GM23338 (cell line): ENCODE data around the gene MUC5B. TPM values are rescaled to one million over a fixed set of nuclear protein-coding genes. Genes with fewer than 3 reads are reported as not detected.
A peak's percentile ranks its signal among the peaks of the same experiment; 100 is the strongest.

Experiments
- ATAC-seq: fragments of 200-7000 bp; cut with Tn5 transposase; 3 replicates; pipeline ENCODE4 v1.9.1; 2020
- DNase-seq: peaks from one replicate; pipeline ENCODE4 v3.0.0-alpha.2; 2015; ENCODE audit warnings: low spot score
- H2AFZ ChIP-seq: fragments of 200-600 bp; sonication (generic); 2 replicates; pipeline ENCODE4 v1.8.0; 2016; ENCODE audit warnings: antibody characterized with exemption, mild to moderate bottlenecking, moderate library complexity
- H3F3A ChIP-seq: fragments of 200-600 bp; sonication (generic); replicated peaks from 2 replicates; pipeline ENCODE4 v1.8.0; 2017; ENCODE audit warnings: antibody characterized with exemption, mixed run types, low read depth
- H3K27ac ChIP-seq: fragments of 200-600 bp; sonication (generic); 2 replicates; pipeline ENCODE4 v1.6.1; 2016; ENCODE audit warnings: low read depth
- H3K27me3 ChIP-seq: fragments of 200-600 bp; sonication (generic); 2 replicates; pipeline ENCODE4 v1.8.0; 2016; ENCODE audit warnings: mild to moderate bottlenecking, mixed run types, moderate library complexity; ENCODE audit not compliant: insufficient read depth
- H3K36me3 ChIP-seq: fragments of 200-600 bp; sonication (generic); 2 replicates; pipeline ENCODE4 v1.8.0; 2016; ENCODE audit warnings: mild to moderate bottlenecking; ENCODE audit not compliant: insufficient read depth
- H3K4me1 ChIP-seq: fragments of 200-600 bp; sonication (generic); 2 replicates; pipeline ENCODE4 v1.8.0; 2016; ENCODE audit warnings: mild to moderate bottlenecking, moderate library complexity; ENCODE audit not compliant: insufficient read depth
- H3K4me2 ChIP-seq: fragments of 200-600 bp; sonication (generic); 2 replicates; pipeline ENCODE4 v1.7.1; 2017; ENCODE audit warnings: mixed run types
- H3K4me3 ChIP-seq: fragments of 200-600 bp; sonication (generic); 2 replicates; pipeline ENCODE4 v1.6.1; 2016; ENCODE audit warnings: mixed run types
- H3K79me2 ChIP-seq: fragments of 200-600 bp; sonication (generic); replicated peaks from 2 replicates; pipeline ENCODE4 v1.8.0; 2017; ENCODE audit warnings: mild to moderate bottlenecking; ENCODE audit not compliant: insufficient read depth
- H3K9me2 ChIP-seq: fragments of 200-600 bp; sonication (generic); 2 replicates; pipeline ENCODE4 v1.8.0; 2017; ENCODE audit not compliant: insufficient read depth
- H4K20me1 ChIP-seq: fragments of 200-600 bp; sonication (generic); replicated peaks from 2 replicates; pipeline ENCODE4 v1.8.0; 2017; ENCODE audit warnings: mild to moderate bottlenecking; ENCODE audit not compliant: insufficient read depth
- H3K27ac Mint-ChIP-seq: 2 replicates; pipeline ENCODE4 v1.8.0; 2020; ENCODE audit warnings: inconsistent platforms, mild to moderate bottlenecking, moderate library complexity, mixed read lengths
- H3K27me3 Mint-ChIP-seq: 3 replicates; pipeline ENCODE4 v1.8.0; 2022; ENCODE audit warnings: low read depth, mild to moderate bottlenecking, moderate library complexity, mixed read lengths, inconsistent platforms; ENCODE audit not compliant: insufficient read depth, poor library complexity
- H3K36me3 Mint-ChIP-seq: 3 replicates; pipeline ENCODE4 v1.8.0; 2021; ENCODE audit warnings: low read depth, mild to moderate bottlenecking, inconsistent platforms, moderate library complexity, mixed read lengths
- H3K4me1 Mint-ChIP-seq: 3 replicates; pipeline ENCODE4 v1.8.0; 2020; ENCODE audit warnings: mild to moderate bottlenecking, inconsistent platforms, mixed read lengths
- H3K4me3 Mint-ChIP-seq: 3 replicates; pipeline ENCODE4 v1.8.0; 2021; ENCODE audit warnings: moderate library complexity, mild to moderate bottlenecking, inconsistent platforms, mixed read lengths
- H3K9me3 Mint-ChIP-seq: 3 replicates; pipeline ENCODE4 v1.8.0; 2020; ENCODE audit warnings: moderate library complexity, mild to moderate bottlenecking, inconsistent platforms, mixed read lengths
- CREB1 ChIP-seq: fragments of 250-450 bp; sonication (Bioruptor Pico); IDR thresholded peaks from 2 replicates; pipeline ENCODE4 v1.5.0; 2020; ENCODE audit warnings: low read depth, mild to moderate bottlenecking, moderate library complexity
- CTCF ChIP-seq, 2 experiments: fragments of 200-600 bp in 1 of 2; sonication (generic) in 1 of 2; conservative IDR thresholded peaks; 2 replicates each; pipeline versions ENCODE4 v1.5.1 to v1.6.1; 2016 to 2017; ENCODE audit warnings: antibody characterized with exemption in 2 of 2, low read depth in 2 of 2, mild to moderate bottlenecking in 2 of 2, moderate library complexity in 1 of 2
- EZH2 ChIP-seq: fragments of 200-600 bp; sonication (generic); IDR thresholded peaks from one replicate; pipeline ENCODE4 v1.8.0; 2017; ENCODE audit warnings: antibody characterized with exemption, mild to moderate bottlenecking, low read depth; ENCODE audit not compliant: unreplicated experiment
- JUNB ChIP-seq: IDR thresholded peaks from one replicate; pipeline ENCODE4 v1.6.1; 2016; ENCODE audit warnings: antibody characterized with exemption; ENCODE audit not compliant: unreplicated experiment
- NANOG ChIP-seq: IDR thresholded peaks from 2 replicates; pipeline ENCODE4 v1.6.1; 2016; ENCODE audit warnings: antibody characterized with exemption, borderline replicate concordance
- POLR2AphosphoS5 ChIP-seq: IDR thresholded peaks from 2 replicates; pipeline ENCODE4 v1.6.1; 2016; ENCODE audit warnings: antibody characterized with exemption, low read depth
- ZNF114 ChIP-seq: fragments of 250-450 bp; sonication (Bioruptor Pico); IDR thresholded peaks from 2 replicates; pipeline ENCODE4 v1.5.0; 2020; ENCODE audit warnings: mild to moderate bottlenecking, moderate library complexity
- ZNF331 ChIP-seq: fragments of 250-450 bp; sonication (Bioruptor Pico); IDR thresholded peaks from 2 replicates; pipeline ENCODE4 v1.5.0; 2020; ENCODE audit warnings: low read depth, mild to moderate bottlenecking, moderate library complexity
- polyA plus RNA-seq: library from polyadenylated mRNA; unstranded; fragments of >200 nt; fragmentation: Nextera tagmentation; extraction: Ambion mirVana; gene quantifications from 2 replicates; pipeline ENCODE4 v1.2.1, GENCODE V29; 2016
- total RNA-seq: library from RNA; depleted of rRNA; stranded (reverse); fragments of >200 nt; shearing (Covaris generic); gene quantifications from 2 replicates; pipeline ENCODE4 v1.2.3, GENCODE V29; 2014
- TF ChIP-seq, protein P1 (sequence below): fragments of 250-450 bp; sonication (Bioruptor Pico); IDR thresholded peaks from 2 replicates; pipeline ENCODE4 v1.5.0; 2020; ENCODE audit warnings: mild to moderate bottlenecking, moderate library complexity

Gene MUC5B
- total and polyA plus RNA-seq, 2 experiments from 2014 or later = 0.18 to 0.90 TPM

GRCh38 chr11:1283091-1283511 is 60.2 kb downstream of the MUC5B start:
- Mint-ChIP-seq H3K4me1 (peaks cover 5% of the 10 kb centered on the region; the same call in 2 of the 3 replicates), H3K27me3 (peaks cover 7% of the 10 kb centered on the region), H3K4me3 (no peak overlapping the region), H3K36me3 (peaks cover 27% of the 10 kb centered on the region), H3K27ac (no peak overlapping the region), H3K9me3 (peaks cover 10% of the 10 kb centered on the region; the same call in 2 of the 3 replicates)
- Histone ChIP-seq H3F3A (no peaks in the 10 kb centered on the region), H3K9me2 (no peaks in the 10 kb centered on the region), H2AFZ (no peak overlapping the region), H3K27ac (no peak overlapping the region), H3K4me2 (no peak overlapping the region), H3K27me3 (no peaks in the 10 kb centered on the region), H4K20me1 (no peaks in the 10 kb centered on the region), H3K4me3 (no peak overlapping the region), H3K79me2 (no peaks in the 10 kb centered on the region), H3K4me1 (no peaks in the 10 kb centered on the region), H3K36me3 (no peaks in the 10 kb centered on the region)
- TF ChIP-seq EZH2 = no peak
- TF ChIP-seq CREB1 (CRISPR knock-in tag) = no peak
- TF ChIP-seq CTCF (conservative IDR thresholded peaks at IDR 0.05; ENCODE audit: low read depth in 2 of 2) = peak in 1 of 2 experiments; percentile 23; a peak in 2 of 4 replicates
- DNase-seq = no peak
- ATAC-seq = peak; percentile 71

DNA sequence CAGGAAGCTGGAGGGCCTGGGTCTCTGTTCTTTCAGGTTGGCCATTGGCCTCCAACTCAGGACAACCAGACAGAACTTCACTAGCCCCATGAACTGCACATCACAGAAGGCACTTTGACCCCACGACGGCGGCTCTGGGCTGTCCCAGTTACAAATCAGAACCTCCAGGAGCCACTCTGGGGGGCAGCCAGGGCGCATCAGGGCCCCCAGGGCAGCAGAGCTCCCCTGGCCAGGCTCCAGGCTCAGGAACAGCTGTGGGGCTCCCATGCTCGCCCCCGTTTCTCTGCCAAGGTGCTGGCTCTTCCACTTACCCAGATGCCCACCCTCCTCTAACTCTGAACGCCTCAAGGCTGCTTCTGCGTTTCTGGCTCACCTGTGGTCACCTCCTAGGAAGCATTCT is 61.0 kb downstream of the MUC5B start:
- Mint-ChIP-seq H3K4me1 (peaks cover 5% of the 10 kb centered on the region; the same call in 2 of the 3 replicates), H3K9me3 (peaks cover 10% of the 10 kb centered on the region; the same call in 2 of the 3 replicates), H3K27me3 (peaks cover 7% of the 10 kb centered on the region), H3K27ac (no peak overlapping the region), H3K4me3 (no peak overlapping the region), H3K36me3 (peaks cover 33% of the 10 kb centered on the region)
- ATAC-seq (no peak), DNase-seq (no peak)
- no peak overlapping the region for H3K27ac ChIP-seq
- H4K20me1 ChIP-seq = no peaks in the 10 kb centered on the region
- H3F3A ChIP-seq = no peaks in the 10 kb centered on the region
- no peak overlapping the region for H3K4me3 ChIP-seq
- no peak overlapping the region for H3K4me2 ChIP-seq
- H3K27me3 ChIP-seq = no peaks in the 10 kb centered on the region
- no peaks in the 10 kb centered on the region for H3K9me2 ChIP-seq
- H2AFZ ChIP-seq = no peak overlapping the region
- H3K36me3 ChIP-seq = no peaks in the 10 kb centered on the region
- no peaks in the 10 kb centered on the region for H3K4me1 ChIP-seq
- H3K79me2 ChIP-seq = no peaks in the 10 kb centered on the region
- TF ChIP-seq ZNF331 (CRISPR knock-in tag) = no peak
- TF ChIP-seq ZNF114 = no peak
- TF ChIP-seq POLR2AphosphoS5 = no peak
- no peak for TF ChIP-seq NANOG
- TF ChIP-seq CTCF (conservative IDR thresholded peaks at IDR 0.05; ENCODE audit: low read depth in 2 of 2) = no peak
- TF ChIP-seq, protein P1, sequence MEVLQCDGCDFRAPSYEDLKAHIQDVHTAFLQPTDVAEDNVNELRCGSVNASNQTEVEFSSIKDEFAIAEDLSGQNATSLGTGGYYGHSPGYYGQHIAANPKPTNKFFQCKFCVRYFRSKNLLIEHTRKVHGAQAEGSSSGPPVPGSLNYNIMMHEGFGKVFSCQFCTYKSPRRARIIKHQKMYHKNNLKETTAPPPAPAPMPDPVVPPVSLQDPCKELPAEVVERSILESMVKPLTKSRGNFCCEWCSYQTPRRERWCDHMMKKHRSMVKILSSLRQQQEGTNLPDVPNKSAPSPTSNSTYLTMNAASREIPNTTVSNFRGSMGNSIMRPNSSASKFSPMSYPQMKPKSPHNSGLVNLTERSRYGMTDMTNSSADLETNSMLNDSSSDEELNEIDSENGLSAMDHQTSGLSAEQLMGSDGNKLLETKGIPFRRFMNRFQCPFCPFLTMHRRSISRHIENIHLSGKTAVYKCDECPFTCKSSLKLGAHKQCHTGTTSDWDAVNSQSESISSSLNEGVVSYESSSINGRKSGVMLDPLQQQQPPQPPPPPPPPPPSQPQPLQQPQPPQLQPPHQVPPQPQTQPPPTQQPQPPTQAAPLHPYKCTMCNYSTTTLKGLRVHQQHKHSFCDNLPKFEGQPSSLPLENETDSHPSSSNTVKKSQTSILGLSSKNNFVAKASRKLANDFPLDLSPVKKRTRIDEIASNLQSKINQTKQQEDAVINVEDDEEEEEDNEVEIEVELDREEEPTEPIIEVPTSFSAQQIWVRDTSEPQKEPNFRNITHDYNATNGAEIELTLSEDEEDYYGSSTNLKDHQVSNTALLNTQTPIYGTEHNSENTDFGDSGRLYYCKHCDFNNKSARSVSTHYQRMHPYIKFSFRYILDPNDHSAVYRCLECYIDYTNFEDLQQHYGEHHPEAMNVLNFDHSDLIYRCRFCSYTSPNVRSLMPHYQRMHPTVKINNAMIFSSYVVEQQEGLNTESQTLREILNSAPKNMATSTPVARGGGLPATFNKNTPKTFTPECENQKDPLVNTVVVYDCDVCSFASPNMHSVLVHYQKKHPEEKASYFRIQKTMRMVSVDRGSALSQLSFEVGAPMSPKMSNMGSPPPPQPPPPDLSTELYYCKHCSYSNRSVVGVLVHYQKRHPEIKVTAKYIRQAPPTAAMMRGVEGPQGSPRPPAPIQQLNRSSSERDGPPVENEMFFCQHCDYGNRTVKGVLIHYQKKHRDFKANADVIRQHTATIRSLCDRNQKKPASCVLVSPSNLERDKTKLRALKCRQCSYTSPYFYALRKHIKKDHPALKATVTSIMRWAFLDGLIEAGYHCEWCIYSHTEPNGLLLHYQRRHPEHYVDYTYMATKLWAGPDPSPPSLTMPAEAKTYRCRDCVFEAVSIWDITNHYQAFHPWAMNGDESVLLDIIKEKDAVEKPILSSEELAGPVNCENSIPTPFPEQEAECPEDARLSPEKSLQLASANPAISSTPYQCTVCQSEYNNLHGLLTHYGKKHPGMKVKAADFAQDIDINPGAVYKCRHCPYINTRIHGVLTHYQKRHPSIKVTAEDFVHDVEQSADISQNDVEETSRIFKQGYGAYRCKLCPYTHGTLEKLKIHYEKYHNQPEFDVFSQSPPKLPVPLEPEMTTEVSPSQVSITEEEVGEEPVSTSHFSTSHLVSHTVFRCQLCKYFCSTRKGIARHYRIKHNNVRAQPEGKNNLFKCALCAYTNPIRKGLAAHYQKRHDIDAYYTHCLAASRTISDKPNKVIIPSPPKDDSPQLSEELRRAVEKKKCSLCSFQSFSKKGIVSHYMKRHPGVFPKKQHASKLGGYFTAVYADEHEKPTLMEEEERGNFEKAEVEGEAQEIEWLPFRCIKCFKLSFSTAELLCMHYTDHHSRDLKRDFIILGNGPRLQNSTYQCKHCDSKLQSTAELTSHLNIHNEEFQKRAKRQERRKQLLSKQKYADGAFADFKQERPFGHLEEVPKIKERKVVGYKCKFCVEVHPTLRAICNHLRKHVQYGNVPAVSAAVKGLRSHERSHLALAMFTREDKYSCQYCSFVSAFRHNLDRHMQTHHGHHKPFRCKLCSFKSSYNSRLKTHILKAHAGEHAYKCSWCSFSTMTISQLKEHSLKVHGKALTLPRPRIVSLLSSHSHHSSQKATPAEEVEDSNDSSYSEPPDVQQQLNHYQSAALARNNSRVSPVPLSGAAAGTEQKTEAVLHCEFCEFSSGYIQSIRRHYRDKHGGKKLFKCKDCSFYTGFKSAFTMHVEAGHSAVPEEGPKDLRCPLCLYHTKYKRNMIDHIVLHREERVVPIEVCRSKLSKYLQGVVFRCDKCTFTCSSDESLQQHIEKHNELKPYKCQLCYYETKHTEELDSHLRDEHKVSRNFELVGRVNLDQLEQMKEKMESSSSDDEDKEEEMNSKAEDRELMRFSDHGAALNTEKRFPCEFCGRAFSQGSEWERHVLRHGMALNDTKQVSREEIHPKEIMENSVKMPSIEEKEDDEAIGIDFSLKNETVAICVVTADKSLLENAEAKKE (CRISPR knock-in tag) = no peak
- TF ChIP-seq JUNB = no peak
